ENCODE measurements around the gene GLYATL1B. TPM values are rescaled to one million over a fixed set of nuclear protein-coding genes. Genes with fewer than 3 reads are reported as not detected.

The GLYATL1B gene
- polyA plus RNA-seq, 2 of the 4 experiments (the other 2 are of a cell fraction) = not detected

- TF ChIP-seq HMGXB4 (CRISPR knock-in tag; IDR thresholded peaks at IDR 0.05; ENCODE audit: borderline replicate concordance) = no peak
- no peak for TF ChIP-seq EHMT2 (IDR thresholded peaks at IDR 0.05; ENCODE audit: low read depth)
- no peak for TF ChIP-seq HOXA7 (CRISPR knock-in tag; IDR thresholded peaks at IDR 0.05)
- no peak for TF ChIP-seq CHD4 (IDR thresholded peaks at IDR 0.05; ENCODE audit: borderline replicate concordance)
- no peak for TF ChIP-seq PBX3 (IDR thresholded peaks at IDR 0.05)
- TF ChIP-seq TP53 (CRISPR knock-in tag; IDR thresholded peaks at IDR 0.05) = no peak
- no peak for TF ChIP-seq CBX8 (IDR thresholded peaks at IDR 0.05)
- TF ChIP-seq SREBF2 (IDR thresholded peaks at IDR 0.05) = no peak
- TF ChIP-seq NFE2L2 (conservative IDR thresholded peaks at IDR 0.05; ENCODE audit: low read length) = no peak
- TF ChIP-seq, protein P1, sequence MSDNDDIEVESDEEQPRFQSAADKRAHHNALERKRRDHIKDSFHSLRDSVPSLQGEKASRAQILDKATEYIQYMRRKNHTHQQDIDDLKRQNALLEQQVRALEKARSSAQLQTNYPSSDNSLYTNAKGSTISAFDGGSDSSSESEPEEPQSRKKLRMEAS (IDR thresholded peaks at IDR 0.05) = no peak
- TF ChIP-seq HDAC2 (IDR thresholded peaks at IDR 0.05) = no peak
- TF ChIP-seq ESRRA (IDR thresholded peaks at IDR 0.05; ENCODE audit: borderline replicate concordance, low read length) = no peak
- TF ChIP-seq FOSL2 (IDR thresholded peaks at IDR 0.05) = no peak
- TF ChIP-seq FOSL2 (CRISPR knock-in tag; IDR thresholded peaks at IDR 0.05) = no peak
Observed at GRCh38 chr11:59137190-59137589, 51.1 kb downstream of the GLYATL1B start (continued).

- ATAC-seq (no peak), DNase-seq (ENCODE audit: low read depth in 1 of 2, low spot score in 1 of 2) (no peak), FAIRE-seq (no peak)
- WGBS (ENCODE audit: missing lambda C conversion rate) = 88% methylated on average over 2 of the region's 2 CpGs
- Histone ChIP-seq H3K4me3 (no peak overlapping the region), H3K4me2 (no peak overlapping the region), H3K27ac (no peak overlapping the region), H3K9me3 (no peaks in the 10 kb centered on the region), H3K4me1 (peaks cover 8% of the 10 kb centered on the region)
- ChIA-PET CTCF (interaction anchor here (0.9 kb wide), 1 partner anchor 9 kb away, joined by 3 read pairs; no protein-coding TSS in a partner anchor), POLR2A (no interaction called here)
- TF ChIP-seq RAD21 (conservative IDR thresholded peaks at IDR 0.05 in 1 of 2, IDR thresholded peaks at IDR 0.05 in 1 of 2) (no peak), MAFK (IDR thresholded peaks at IDR 0.05; ENCODE audit: partially characterized antibody) (no peak)
Observed at GRCh38 chr11:59138643-59139042, 52.5 kb downstream of the GLYATL1B start.

DNA sequence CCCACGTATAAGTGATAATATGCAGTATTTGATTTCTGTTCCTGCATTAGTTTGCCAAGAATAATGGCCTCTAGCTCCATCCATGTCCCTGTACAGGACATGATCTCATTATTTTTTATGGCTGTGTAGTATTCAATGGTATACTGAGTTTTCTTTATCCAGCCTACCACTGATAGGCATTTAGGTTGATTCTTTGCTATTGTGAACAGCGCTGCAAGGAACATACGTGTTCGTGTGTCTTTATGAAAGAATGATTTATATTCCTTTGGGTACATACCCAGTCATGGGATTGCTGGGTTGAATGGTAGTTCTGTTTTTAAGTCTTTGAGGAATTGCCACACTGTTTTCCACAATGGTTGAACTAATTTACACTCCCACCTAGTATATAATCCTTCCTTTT is 55.1 kb downstream of the GLYATL1B start:
- TF ChIP-seq MAZ (IDR thresholded peaks at IDR 0.05; ENCODE audit: borderline replicate concordance, low read depth, low read length) (no peak), MYC (IDR thresholded peaks at IDR 0.05; ENCODE audit: borderline replicate concordance, low read length) (no peak), HDAC2 (IDR thresholded peaks at IDR 0.05) (no peak), EHMT2 (IDR thresholded peaks at IDR 0.05; ENCODE audit: low read depth) (no peak), CEBPB (IDR thresholded peaks at IDR 0.05) (no peak), ZNF302 (CRISPR knock-in tag; IDR thresholded peaks at IDR 0.05) (no peak), HEYL (CRISPR knock-in tag; IDR thresholded peaks at IDR 0.05) (no peak), ZFP36 (IDR thresholded peaks at IDR 0.05; ENCODE audit: borderline replicate concordance, partially characterized antibody) (no peak), CHD4 (IDR thresholded peaks at IDR 0.05; ENCODE audit: borderline replicate concordance) (no peak), CTCF (IDR thresholded peaks at IDR 0.05) (no peak), SREBF2 (IDR thresholded peaks at IDR 0.05) (no peak), MAFK (IDR thresholded peaks at IDR 0.05; ENCODE audit: partially characterized antibody) (no peak), RARB (CRISPR knock-in tag; IDR thresholded peaks at IDR 0.05) (no peak), SMC3 (IDR thresholded peaks at IDR 0.05) (no peak), NPAS2 (CRISPR knock-in tag; IDR thresholded peaks at IDR 0.05; ENCODE audit: borderline replicate concordance) (no peak)
- TF ChIP-seq, protein P2, sequence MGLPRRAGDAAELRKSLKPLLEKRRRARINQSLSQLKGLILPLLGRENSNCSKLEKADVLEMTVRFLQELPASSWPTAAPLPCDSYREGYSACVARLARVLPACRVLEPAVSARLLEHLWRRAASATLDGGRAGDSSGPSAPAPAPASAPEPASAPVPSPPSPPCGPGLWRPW (IDR thresholded peaks at IDR 0.05) = no peak
- 92% methylated on average over 4 of the region's 4 CpGs for WGBS (ENCODE audit: missing lambda C conversion rate)
- CTCF ChIA-PET = interaction anchor here (1.5 to 2.0 kb wide), 2 partner anchors 17 to 34 kb away, joined by 4 to 10 read pairs; no protein-coding TSS in a partner anchor
- no peak for ATAC-seq
- H3K4me3 ChIP-seq = no peak overlapping the region
- FAIRE-seq = no peak
- POLR2A ChIA-PET = no interaction called here
- no peak for DNase-seq (ENCODE audit: low read depth in 1 of 2, low spot score in 1 of 2)
- H3K27ac ChIP-seq = no peak overlapping the region
- no peak overlapping the region for H3K4me2 ChIP-seq
- no peaks in the 10 kb centered on the region for H3K9me3 ChIP-seq
- peaks cover 25% of the 10 kb centered on the region for H3K4me1 ChIP-seq
